HCT116 (cell line): Measurements from ENCODE around the gene CHKA.

Experiments used
- CTCF ChIP-seq, 3 experiments: fragments of 200-600 bp in 1 of 3; sonication (generic) in 1 of 3; IDR thresholded peaks in 2 of 3; conservative IDR thresholded peaks in 1 of 3; 2 replicates each; pipeline ENCODE4 v1.5.1; 2012 to 2017; ENCODE audit warnings: low read depth in 2 of 3, low read length in 2 of 3, antibody characterized with exemption in 1 of 3, borderline replicate concordance in 1 of 3, control low read depth in 1 of 3, mild to moderate bottlenecking in 1 of 3, mixed read lengths in 1 of 3, mixed run types in 1 of 3, moderate library complexity in 1 of 3; ENCODE audit not compliant: insufficient read depth in 1 of 3
- EZH2phosphoT487 ChIP-seq: fragments of 200-600 bp; IDR thresholded peaks from 2 replicates; pipeline ENCODE4 v1.6.1; 2018; ENCODE audit warnings: antibody characterized with exemption, borderline replicate concordance
- JUND ChIP-seq: IDR thresholded peaks from 2 replicates; pipeline ENCODE4 v1.6.1; 2012
- POLR2A ChIP-seq: IDR thresholded peaks from 2 replicates; pipeline ENCODE4 v1.7.0; 2011; ENCODE audit warnings: borderline replicate concordance; ENCODE audit not compliant: insufficient read depth, insufficient read length; ENCODE audit errors: extremely low read depth
- POLR2AphosphoS5 ChIP-seq: IDR thresholded peaks from 2 replicates; pipeline ENCODE4 v1.6.1; 2011; ENCODE audit warnings: mild to moderate bottlenecking, low read depth, low read length, moderate library complexity
- RAD21 ChIP-seq: IDR thresholded peaks from 2 replicates; pipeline ENCODE4 v1.6.1; 2012; ENCODE audit warnings: low read depth, mild to moderate bottlenecking
- SIN3A ChIP-seq: IDR thresholded peaks from 2 replicates; pipeline ENCODE4 v1.6.1; 2012; ENCODE audit warnings: low read depth

- TF ChIP-seq SIN3A (no peak), CTCF (IDR thresholded peaks at IDR 0.05 in 2 of 3, conservative IDR thresholded peaks at IDR 0.05 in 1 of 3; ENCODE audit: borderline replicate concordance in 1 of 3, insufficient read depth in 1 of 3, low read depth in 2 of 3, low read length in 2 of 3) (no peak), RAD21 (no peak), JUND (no peak), POLR2A (no peak), EZH2phosphoT487 (no peak), POLR2AphosphoS5 (no peak)
Measured at GRCh38 chr11:68024508-68024907, 96.7 kb downstream of the CHKA start.
